ENCODE data around the gene ERC1.

DNA sequence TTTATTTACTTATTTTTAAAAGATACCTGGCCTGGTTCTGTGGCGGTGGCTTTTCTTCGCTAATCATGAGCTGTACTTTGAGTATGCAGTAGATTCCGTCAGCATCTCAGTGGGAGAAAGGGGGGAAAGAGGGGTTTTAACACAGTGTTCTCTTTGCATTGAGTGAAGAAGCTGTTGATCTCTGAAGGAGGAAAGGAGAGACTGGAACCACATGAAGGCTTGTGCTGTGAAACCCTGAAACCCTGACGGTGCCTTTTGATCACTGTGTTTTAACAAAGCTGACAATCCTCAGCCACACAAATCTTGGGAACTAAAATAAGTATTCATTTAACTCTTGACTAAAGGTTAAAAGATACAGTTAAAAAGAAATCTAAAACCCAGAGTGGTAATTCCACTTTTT lies 353.2 kb downstream of the ERC1 start:
- TF ChIP-seq, protein P1, sequence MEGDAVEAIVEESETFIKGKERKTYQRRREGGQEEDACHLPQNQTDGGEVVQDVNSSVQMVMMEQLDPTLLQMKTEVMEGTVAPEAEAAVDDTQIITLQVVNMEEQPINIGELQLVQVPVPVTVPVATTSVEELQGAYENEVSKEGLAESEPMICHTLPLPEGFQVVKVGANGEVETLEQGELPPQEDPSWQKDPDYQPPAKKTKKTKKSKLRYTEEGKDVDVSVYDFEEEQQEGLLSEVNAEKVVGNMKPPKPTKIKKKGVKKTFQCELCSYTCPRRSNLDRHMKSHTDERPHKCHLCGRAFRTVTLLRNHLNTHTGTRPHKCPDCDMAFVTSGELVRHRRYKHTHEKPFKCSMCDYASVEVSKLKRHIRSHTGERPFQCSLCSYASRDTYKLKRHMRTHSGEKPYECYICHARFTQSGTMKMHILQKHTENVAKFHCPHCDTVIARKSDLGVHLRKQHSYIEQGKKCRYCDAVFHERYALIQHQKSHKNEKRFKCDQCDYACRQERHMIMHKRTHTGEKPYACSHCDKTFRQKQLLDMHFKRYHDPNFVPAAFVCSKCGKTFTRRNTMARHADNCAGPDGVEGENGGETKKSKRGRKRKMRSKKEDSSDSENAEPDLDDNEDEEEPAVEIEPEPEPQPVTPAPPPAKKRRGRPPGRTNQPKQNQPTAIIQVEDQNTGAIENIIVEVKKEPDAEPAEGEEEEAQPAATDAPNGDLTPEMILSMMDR (IDR thresholded peaks at IDR 0.05): no peak
- TF ChIP-seq POLR2A (IDR thresholded peaks at IDR 0.05): no peak
